Glomerular visceral epithelial cell (primary cell): ENCODE data around the gene PCDHB14.
"Not testable (repeated sequence)": the region's sequence is repeated elsewhere in the genome, so short reads cannot be mapped to it uniquely, and the experiment has no call there.

Experiments
- DNase-seq: peaks from one replicate; pipeline ENCODE4 v3.0.0-alpha.2; 2016; ENCODE audit errors: extremely low spot score

Gene PCDHB14

DNA sequence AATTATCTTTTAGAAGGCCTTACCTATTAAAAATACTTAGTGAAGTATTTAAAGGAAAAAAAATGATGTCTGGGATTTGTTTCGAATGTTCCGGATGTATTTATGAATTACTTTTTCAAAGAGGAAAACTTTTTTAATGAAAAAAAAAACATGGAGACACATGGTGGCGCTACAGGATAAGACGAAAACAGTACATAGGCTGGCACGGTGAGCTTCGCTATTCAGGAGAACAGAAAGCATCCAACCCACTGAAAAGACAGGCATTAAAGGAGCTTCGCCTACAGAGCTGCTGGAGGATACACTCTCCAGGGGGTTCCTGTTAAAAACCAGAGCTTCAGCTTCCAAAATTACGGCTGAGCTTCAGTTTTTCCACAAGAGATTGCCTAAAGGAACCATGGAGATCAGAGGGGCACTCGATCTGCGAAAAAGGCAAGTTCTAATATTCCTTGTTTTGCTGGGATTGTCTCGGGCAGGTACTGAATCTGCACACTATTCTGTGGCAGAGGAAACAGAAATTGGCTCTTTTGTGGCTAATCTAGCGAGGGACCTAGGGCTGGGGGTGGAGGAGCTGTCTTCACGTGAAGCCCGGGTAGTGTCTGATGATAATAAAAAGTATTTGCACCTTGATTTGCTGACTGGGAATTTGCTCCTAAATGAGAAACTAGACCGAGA lies at the start of gene PCDHB14:
TSS of gene PCDHB14 (plus strand) at position 232 of the 672 bp plus-strand sequence. CDS start at position 395, 163 bp downstream.
- peak; percentile 43 for DNase-seq

DNA sequence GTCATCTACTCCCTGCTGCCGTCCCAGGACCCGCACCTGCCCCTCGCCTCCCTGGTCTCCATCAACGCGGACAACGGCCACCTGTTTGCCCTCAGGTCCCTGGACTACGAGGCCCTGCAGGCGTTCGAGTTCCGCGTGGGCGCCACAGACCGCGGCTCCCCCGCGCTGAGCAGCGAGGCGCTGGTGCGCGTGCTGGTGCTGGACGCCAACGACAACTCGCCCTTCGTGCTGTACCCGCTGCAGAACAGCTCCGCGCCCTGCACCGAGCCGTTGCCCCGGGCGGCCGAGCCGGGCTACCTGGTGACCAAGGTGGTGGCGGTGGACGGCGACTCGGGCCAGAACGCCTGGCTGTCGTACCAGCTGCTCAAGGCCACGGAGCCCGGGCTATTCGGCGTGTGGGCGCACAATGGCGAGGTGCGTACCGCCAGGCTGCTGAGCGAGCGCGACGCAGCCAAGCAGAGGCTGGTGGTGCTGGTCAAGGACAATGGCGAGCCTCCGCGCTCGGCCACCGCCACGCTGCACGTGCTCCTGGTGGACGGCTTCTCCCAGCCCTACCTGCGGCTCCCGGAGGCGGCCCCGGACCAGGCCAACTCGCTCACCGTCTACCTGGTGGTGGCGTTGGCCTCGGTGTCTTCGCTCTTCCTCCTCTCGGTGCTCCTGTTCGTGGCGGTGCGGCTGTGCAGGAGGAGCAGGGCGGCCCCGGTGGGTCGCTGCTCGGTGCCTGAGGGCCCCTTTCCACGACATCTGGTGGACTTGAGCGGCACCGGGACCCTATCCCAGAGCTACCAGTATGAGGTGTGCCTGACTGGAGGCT lies 48.6 kb upstream of the PCDHB14 start:
- not testable (repeated sequence) for DNase-seq

DNA sequence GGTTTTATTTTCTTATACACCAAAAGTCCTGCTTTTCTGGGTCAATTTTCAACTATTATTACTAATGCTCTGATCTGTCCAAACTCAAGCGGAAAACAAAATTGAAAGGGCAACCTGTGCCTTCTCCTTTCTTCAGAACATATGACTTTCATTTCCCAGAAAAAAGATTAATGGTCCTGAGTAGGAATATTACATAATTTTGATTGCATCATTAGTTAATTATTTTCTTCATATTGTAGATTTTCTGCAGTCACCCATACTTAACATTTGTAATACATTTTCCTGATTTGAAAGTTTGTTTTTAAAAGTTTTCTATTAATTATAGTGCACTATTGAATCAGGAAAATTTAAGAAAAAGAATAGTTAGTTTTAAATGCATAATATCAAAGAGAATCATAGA lies 47.2 kb upstream of the PCDHB14 start:
- DNase-seq, result no peak

DNA sequence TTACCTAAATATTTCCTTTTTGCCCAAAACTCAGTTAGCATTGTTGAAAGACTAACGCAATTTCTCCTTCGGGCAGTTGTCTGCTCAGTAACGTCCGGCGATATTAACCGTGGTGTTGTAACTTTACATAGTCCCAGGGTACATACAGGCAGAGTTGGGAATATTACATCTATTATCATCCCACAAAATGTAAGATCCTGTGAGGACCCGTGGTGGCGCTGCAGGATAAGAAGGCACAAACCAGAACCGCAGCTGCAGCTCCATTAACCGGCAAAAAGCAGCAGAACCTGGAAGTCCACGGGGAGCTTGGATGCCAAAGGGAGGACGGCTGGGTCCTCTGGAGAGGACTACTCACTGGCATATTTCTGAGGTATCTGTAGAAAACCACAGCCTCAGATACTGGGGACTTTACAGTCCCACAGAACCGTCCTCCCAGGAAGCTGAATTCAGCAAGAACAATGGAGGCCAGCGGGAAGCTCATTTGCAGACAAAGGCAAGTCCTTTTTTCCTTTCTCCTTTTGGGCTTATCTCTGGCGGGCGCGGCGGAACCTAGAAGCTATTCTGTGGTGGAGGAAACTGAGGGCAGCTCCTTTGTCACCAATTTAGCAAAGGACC lies 45.5 kb upstream of the PCDHB14 start, which contains the start of gene PCDHB8:
TSS of gene PCDHB8 (plus strand) at position 214 of the 615 bp plus-strand sequence. CDS start at position 459, 245 bp downstream.
- DNase-seq, result peak; percentile 36

DNA sequence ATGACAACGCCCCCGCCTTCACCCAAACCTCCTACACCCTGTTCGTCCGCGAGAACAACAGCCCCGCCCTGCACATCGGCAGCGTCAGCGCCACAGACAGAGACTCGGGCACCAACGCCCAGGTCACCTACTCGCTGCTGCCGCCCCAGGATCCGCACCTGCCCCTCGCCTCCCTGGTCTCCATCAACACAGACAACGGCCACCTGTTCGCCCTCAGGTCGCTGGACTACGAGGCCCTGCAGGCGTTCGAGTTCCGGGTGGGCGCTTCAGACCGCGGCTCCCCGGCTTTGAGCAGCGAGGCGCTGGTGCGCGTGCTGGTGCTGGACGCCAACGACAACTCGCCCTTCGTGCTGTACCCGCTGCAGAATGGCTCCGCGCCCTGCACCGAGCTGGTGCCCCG lies 43.8 kb upstream of the PCDHB14 start:
- DNase-seq, result not testable (repeated sequence)

DNA sequence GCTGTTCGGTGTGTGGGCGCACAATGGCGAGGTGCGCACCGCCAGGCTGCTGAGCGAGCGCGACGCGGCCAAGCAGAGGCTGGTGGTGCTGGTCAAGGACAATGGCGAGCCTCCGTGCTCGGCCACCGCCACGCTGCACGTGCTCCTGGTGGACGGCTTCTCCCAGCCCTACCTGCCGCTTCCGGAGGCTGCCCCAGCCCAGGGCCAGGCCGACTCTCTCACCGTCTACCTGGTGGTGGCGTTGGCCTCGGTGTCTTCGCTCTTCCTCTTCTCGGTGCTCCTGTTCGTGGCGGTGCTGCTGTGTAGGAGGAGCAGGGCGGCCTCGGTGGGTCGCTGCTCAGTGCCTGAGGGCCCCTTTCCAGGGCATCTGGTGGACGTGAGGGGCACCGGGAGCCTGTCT lies 43.3 kb upstream of the PCDHB14 start:
- not testable (repeated sequence) for DNase-seq

DNA sequence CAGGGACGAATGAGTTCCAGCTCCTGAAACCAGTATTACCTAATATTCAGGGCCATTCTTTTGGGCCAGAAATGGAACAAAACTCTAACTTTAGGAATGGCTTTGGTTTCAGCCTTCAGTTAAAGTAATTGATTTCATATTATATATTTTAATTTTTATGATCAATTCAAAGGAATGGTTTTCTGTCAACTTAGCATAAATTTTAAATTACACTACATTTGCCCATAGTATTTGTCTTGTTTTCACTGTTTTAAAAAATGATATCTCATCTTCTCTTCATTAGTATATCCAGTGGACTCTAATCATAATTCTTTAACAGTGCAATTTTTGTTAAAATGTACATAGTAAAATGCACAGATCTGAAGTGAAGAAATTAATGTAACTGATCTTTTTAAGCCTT lies 42.8 kb upstream of the PCDHB14 start:
- DNase-seq, result no peak

DNA sequence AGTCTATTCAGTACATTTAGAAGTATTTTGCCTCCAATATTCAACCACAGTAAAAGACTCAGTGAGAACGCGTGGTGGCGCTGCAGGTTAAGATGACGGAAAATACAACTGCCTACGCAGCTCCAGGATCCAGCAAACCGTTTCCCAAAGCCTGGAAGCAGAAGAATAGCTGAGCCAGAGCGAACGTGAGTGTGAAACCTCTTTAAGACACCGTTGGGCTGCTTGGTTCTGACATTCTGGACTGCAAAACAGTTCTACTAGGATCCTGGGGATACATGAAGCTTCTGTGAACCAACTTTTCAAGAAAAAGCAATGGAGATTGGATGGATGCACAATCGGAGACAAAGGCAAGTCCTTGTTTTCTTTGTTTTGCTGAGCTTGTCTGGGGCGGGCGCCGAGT lies 40.9 kb upstream of the PCDHB14 start, which contains the start of gene PCDHB16:
TSS of gene PCDHB16 (plus strand) at position 140 of the 400 bp plus-strand sequence. CDS start at position 313, 173 bp downstream.
- peak; percentile 64 for DNase-seq

DNA sequence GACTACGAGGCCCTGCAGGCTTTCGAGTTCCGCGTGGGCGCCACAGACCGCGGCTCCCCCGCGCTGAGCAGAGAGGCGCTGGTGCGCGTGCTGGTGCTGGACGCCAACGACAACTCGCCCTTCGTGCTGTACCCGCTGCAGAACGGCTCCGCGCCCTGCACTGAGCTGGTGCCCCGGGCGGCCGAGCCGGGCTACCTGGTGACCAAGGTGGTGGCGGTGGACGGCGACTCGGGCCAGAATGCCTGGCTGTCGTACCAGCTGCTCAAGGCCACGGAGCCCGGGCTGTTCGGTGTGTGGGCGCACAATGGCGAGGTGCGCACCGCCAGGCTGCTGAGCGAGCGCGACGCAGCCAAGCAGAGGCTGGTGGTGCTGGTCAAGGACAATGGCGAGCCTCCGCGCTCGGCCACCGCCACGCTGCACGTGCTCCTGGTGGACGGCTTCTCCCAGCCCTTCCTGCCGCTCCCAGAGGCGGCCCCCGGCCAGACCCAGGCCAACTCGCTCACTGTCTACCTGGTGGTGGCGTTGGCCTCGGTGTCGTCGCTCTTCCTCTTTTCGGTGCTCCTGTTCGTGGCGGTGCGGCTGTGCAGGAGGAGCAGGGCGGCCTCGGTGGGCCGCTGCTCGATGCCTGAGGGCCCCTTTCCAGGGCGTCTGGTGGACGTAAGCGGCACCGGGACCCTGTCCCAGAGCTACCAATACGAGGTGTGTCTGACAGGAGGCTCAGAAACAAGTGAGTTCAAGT lies 38.9 kb upstream of the PCDHB14 start:
- not testable (repeated sequence) for DNase-seq

DNA sequence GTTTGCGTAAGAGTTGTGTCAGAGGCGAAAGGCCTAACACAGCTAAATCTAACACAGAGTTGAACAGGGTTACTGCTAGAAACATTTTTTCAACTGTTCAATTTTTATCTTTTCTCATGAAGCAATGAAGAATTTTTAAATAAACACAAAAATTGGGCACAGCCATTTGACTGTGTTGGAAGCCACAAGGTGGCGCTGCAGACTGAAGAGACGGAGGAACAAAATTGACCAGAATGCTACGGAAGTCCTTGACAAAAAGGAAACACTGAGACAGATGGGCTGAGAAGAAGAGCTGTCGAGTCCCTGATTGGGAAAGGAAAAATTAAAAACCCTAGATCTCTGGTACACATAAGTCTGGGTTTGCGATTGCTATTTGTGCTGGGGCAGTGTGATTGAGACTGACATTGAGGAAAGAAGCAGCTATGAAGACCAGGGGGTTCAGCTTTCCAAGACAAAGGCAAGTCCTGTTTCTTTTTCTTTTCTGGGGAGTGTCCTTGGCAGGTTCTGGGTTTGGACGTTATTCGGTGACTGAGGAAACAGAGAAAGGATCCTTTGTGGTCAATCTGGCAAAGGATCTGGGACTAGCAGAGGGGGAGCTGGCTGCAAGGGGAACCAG lies 36.1 kb upstream of the PCDHB14 start, which contains the start of gene PCDHB9:
TSS of gene PCDHB9 (plus strand) at position 265 of the 616 bp plus-strand sequence. CDS start at position 423, 158 bp downstream.
- no peak for DNase-seq

DNA sequence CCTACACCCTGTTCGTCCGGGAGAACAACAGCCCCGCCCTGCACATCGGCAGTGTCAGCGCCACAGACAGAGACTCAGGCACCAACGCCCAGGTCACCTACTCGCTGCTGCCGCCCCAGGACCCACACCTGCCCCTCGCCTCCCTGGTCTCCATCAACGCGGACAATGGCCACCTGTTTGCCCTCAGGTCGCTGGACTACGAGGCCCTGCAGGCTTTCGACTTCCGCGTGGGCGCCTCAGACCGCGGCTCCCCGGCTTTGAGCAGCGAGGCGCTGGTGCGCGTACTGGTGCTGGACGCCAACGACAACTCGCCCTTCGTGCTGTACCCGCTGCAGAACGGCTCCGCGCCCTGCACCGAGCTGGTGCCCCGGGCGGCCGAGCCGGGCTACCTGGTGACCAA lies 34.5 kb upstream of the PCDHB14 start:
- not testable (repeated sequence) for DNase-seq

DNA sequence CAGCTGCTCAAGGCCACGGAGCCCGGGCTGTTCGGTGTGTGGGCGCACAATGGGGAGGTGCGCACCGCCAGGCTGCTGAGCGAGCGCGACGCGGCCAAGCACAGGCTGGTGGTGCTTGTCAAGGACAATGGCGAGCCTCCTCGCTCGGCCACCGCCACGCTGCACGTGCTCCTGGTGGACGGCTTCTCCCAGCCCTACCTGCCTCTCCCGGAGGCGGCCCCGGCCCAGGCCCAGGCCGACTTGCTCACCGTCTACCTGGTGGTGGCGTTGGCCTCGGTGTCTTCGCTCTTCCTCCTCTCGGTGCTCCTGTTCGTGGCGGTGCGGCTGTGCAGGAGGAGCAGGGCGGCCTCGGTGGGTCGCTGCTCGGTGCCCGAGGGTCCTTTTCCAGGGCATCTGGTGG lies 34.0 kb upstream of the PCDHB14 start:
- DNase-seq, result not testable (repeated sequence)

DNA sequence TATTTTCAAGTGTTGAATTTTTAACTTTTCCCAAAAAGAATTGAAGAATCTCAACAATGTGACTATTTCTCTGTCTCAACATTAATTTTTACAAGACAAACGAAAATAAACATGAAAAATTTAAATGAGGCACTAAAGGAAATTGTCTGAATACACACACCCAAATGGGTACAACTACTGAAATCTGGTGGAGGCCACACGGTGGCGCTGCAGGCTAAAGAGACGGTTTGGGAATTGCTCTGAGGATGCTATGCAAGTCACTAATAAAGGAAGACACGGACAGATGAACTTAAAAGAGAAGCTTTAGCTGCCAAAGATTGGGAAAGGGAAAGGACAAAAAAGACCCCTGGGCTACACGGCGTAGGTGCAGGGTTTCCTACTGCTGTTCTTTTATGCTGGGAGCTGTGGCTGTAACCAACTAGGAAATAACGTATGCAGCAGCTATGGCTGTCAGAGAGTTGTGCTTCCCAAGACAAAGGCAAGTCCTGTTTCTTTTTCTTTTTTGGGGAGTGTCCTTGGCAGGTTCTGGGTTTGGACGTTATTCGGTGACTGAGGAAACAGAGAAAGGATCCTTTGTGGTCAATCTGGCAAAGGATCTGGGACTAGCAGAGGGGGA lies 30.9 kb upstream of the PCDHB14 start, which contains the start of gene PCDHB10:
TSS of gene PCDHB10 (plus strand) at position 244 of the 616 bp plus-strand sequence. CDS start at position 444, 200 bp downstream.
- peak; percentile 43 for DNase-seq

DNA sequence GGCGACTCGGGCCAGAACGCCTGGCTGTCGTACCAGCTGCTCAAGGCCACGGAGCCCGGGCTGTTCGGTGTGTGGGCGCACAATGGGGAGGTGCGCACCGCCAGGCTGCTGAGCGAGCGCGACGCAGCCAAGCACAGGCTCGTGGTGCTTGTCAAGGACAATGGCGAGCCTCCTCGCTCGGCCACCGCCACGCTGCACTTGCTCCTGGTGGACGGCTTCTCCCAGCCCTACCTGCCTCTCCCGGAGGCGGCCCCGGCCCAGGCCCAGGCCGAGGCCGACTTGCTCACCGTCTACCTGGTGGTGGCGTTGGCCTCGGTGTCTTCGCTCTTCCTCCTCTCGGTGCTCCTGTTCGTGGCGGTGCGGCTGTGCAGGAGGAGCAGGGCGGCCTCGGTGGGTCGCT lies 28.8 kb upstream of the PCDHB14 start:
- DNase-seq, result not testable (repeated sequence)

DNA sequence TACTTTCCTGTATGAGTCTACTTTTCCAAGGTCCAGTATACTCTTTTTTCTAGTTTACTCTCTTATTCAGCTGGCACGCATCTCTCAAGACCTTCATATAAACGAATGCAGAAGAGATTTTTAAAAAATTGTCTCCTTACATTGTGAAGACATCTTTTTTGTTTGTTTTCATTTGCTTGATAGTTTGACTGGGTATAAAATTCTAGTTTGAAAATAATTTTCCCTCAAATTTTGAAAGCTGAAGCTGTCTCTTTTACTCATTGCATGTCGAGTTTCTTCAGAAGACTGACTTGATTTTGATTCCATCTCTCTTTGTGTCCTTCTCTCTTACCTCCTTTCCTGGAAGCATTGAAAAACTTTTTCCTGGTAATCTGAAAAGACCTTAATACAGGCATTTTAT lies 26.8 kb upstream of the PCDHB14 start:
- no peak for DNase-seq

DNA sequence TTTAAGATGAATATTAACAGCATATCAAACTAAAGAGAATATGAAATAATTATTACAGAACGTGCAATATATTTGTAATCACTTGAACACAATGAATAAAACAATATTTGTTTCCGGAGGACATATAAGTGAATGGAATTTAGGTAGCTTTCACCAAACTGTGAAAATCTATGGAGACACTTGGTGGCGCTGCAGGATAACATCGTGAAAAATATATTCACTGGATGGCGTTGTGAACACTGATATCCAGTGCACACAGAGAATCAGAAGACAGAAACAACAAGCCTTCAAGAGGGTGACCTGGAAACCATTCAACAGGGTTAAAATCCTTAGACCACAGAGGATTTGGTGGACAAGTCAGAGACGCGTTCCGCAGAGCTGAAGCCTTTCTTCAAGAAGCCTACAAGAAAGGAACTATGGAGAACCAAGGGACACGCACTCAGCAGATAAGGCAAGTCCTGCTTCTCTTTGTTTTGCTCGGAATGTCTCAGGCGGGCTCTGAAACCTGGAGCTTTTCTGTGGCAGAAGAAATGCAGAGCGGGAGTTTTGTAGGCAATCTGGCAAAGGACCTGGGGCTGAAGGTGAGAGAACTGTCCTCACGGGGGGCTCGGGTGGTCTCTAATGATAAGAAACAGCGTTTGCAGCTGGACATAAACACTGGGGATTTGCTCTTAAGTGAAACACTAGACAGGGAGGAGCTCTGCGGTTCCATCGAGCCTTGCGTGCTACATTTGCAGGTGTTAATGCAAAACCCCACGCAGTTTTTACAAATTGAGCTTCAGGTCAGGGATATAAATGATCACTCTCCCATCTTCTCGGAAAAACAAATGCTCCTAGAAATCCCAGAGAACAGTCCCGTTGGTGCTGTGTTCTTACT lies 23.5 kb upstream of the PCDHB14 start, which contains the start of gene PCDHB11:
TSS of gene PCDHB11 (plus strand) at position 269 of the 877 bp plus-strand sequence. CDS start at position 417, 148 bp downstream.
- peak; percentile 40 for DNase-seq

DNA sequence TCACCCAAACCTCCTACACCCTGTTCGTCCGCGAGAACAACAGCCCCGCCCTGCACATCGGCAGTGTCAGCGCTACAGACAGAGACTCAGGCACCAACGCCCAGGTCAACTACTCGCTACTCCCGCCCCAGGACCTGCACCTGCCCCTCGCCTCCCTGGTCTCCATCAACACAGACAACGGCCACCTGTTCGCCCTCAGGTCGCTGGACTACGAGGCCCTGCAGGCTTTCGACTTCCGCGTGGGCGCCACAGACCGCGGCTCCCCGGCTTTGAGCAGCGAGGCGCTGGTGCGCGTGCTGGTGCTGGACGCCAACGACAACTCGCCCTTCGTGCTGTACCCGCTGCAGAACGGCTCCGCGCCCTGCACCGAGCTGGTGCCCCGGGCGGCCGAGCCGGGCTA lies 22.0 kb upstream of the PCDHB14 start:
- not testable (repeated sequence) for DNase-seq

DNA sequence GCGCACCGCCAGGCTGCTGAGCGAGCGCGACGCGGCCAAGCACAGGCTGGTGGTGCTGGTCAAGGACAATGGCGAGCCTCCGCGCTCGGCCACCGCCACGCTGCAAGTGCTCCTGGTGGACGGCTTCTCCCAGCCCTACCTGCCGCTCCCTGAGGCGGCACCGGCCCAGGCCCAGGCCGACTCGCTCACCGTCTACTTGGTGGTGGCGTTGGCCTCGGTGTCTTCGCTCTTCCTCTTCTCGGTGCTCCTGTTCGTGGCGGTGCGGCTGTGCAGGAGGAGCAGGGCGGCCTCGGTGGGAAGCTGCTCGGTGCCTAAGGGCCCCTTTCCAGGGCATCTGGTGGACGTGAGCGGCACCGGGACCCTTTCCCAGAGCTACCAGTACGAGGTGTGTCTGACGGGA lies 21.5 kb upstream of the PCDHB14 start:
- not testable (repeated sequence) for DNase-seq

DNA sequence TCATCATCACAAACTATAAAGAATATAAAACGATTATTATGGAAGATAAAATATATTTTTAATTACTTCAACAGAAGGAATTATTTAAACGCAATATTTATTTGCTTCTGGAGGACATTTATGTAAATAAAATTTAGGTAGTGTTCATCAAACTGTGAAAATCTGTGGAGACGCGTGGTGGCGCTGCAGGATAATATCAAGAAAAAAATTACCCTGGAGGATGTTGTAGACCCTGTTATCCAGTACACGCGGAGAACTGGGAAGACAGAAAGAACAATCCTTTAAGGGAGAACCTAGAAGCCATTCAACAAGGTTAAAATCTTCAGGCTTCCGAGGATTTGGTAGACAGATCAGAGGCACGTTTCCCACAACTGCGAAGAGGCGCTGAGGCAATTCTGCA lies 14.7 kb upstream of the PCDHB14 start, which contains the start of gene PCDHB12:
TSS of gene PCDHB12 (plus strand) at position 242 of the 400 bp plus-strand sequence. CDS start 189 bp downstream, outside the sequence.
- peak; percentile 15 for DNase-seq
